AG04450 (cell line): ENCODE measurements around the gene ASAP3. TPM values are rescaled to one million over a fixed set of nuclear protein-coding genes. Genes with fewer than 3 reads are reported as not detected.

Source experiments
- CTCF ChIA-PET: fragments of 300-600, 350-600 bp; formaldehyde crosslinking; extraction: SDS; loops from one replicate; lab custom pipeline; 2022; ENCODE audit warnings: antibody characterized with exemption, inconsistent platforms; lab: Charles Lee
- POLR2A ChIA-PET: fragments of 350-600 bp; formaldehyde crosslinking; extraction: SDS; loops from one replicate; lab custom pipeline; 2021; ENCODE audit warnings: antibody characterized with exemption, inconsistent platforms; lab: Yijun Ruan, JAX
- DNase-seq: peaks from one replicate; pipeline ENCODE4 v3.0.0-alpha.2; 2011; ENCODE audit warnings: low read depth, low spot score
- H3K27ac ChIP-seq: one replicate; pipeline ENCODE4 v1.5.1; 2012; ENCODE audit warnings: low read depth, low read length, control low read depth
- H3K27me3 ChIP-seq: one replicate; pipeline ENCODE4 v1.6.0; 2012; ENCODE audit warnings: low read length; ENCODE audit not compliant: control insufficient read depth, insufficient read depth
- H3K4me3 ChIP-seq: 2 replicates; pipeline ENCODE4 v1.5.1; 2011; ENCODE audit warnings: mild to moderate bottlenecking, low read depth, low read length, control low read depth
- H3K9me3 ChIP-seq: 2 replicates; pipeline ENCODE4 v1.5.1; 2012; ENCODE audit warnings: low read length; ENCODE audit not compliant: control insufficient read depth, insufficient read depth
- polyA plus RNA-seq: library from polyadenylated mRNA; depleted of rRNA; stranded (reverse); fragments of >200 nt; gene quantifications from 2 replicates; pipeline ENCODE4 v1.2.3, GENCODE V29; 2011
- TF ChIP-seq, protein P1 (sequence below): IDR thresholded peaks from 2 replicates; pipeline ENCODE4 v1.5.1; 2011; ENCODE audit warnings: low read depth, low read length, control low read depth, inconsistent platforms

Gene ASAP3
- polyA plus RNA-seq, 1 experiment = 25.5 TPM

DNA sequence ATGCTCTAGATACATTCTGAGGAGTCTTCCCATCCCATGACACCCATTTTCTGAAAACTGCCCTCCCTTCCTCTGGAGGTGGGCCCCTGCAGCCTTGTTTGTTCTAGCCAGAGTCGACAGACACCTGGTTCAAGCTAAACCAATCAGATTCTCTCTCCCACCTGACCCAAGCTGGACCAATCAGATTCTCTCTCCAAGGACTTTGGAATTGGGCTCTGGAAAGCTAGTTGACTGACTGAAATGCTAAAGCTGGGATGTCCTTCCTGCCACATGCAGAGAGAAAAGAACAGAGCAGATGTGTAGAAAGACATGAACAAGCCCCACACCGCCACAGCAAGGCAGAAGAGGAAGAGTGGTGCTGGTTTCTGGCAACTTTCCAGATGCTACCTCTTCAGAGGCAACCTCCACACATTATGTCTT lies 24.6 kb downstream of the ASAP3 start:
- Histone ChIP-seq H3K27me3 (no peaks in the 10 kb centered on the region), H3K27ac (no peak overlapping the region), H3K9me3 (no peaks in the 10 kb centered on the region; the same call in 1 of the 2 replicates), H3K4me3 (no peak overlapping the region)
- CTCF ChIA-PET = interaction anchor here (1.6 kb wide), 1 partner anchor 56 kb away, joined by 3 read pairs; no protein-coding TSS in a partner anchor
- TF ChIP-seq, protein P1, sequence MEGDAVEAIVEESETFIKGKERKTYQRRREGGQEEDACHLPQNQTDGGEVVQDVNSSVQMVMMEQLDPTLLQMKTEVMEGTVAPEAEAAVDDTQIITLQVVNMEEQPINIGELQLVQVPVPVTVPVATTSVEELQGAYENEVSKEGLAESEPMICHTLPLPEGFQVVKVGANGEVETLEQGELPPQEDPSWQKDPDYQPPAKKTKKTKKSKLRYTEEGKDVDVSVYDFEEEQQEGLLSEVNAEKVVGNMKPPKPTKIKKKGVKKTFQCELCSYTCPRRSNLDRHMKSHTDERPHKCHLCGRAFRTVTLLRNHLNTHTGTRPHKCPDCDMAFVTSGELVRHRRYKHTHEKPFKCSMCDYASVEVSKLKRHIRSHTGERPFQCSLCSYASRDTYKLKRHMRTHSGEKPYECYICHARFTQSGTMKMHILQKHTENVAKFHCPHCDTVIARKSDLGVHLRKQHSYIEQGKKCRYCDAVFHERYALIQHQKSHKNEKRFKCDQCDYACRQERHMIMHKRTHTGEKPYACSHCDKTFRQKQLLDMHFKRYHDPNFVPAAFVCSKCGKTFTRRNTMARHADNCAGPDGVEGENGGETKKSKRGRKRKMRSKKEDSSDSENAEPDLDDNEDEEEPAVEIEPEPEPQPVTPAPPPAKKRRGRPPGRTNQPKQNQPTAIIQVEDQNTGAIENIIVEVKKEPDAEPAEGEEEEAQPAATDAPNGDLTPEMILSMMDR = no peak
- POLR2A ChIA-PET = no interaction called here
- DNase-seq = no peak

DNA sequence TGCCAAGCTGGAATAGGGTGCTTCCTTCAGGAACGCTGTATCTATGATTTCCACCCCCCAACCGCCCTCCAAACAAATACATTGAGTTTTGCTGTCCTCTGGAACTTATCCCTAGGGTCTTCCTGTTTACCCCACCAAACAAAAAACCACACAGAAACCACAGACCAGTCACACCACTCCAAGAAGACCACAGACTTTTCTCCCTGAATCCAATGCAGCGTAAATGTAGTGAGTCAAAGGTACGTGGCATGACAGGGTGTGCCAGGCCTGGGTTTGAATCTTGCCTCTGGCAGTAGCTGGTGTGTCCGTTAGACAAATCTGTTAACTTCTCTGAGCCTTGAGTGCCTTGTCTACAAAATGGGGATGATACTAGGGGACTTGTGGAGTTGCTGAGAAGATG lies 27.8 kb downstream of the ASAP3 start:
- H3K27me3 ChIP-seq = no peaks in the 10 kb centered on the region
- H3K9me3 ChIP-seq = no peaks in the 10 kb centered on the region; the same call in 1 of the 2 replicates
- TF ChIP-seq, protein P1 = no peak
- H3K4me3 ChIP-seq = no peak overlapping the region
- POLR2A ChIA-PET = interaction anchor here (0.5 to 0.6 kb wide), 2 partner anchors 104 to 1357 kb away, joined by 6 read pairs; no protein-coding TSS in a partner anchor
- H3K27ac ChIP-seq = no peak overlapping the region
- DNase-seq = no peak
- CTCF ChIA-PET = interaction anchor here (1.2 kb wide), 1 partner anchor 40 kb away, joined by 3 read pairs; no protein-coding TSS in a partner anchor

DNA sequence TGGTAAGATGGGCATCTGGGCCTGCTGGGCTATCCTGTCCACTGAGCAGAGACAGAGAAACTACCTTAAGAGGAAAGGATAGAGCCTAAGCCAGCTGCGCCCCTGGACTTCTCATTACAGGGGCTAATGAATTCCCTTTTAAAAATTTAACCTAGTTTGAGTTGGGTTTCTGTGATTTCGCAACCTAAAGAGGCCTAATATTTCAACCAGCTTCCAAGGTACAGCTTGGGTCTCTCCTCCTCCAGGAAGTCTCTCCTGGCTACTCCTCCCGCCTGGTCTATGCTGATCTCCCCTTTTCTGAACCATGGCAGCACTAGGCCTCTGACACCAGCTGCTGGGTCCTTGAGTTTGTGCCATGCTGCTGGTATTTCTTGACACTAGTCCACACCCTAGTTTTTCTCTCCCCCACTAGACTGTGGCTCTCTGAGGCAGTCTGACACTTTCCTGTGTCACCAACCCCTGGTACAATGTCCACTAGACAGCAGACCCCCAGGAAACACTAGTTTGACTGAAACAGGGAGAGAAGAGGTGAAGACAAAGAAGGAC lies 30.5 kb downstream of the ASAP3 start:
- CTCF ChIA-PET = no interaction called here
- DNase-seq = no peak
- POLR2A ChIA-PET = no interaction called here
- TF ChIP-seq, protein P1 = no peak
- Histone ChIP-seq H3K27me3 (no peaks in the 10 kb centered on the region), H3K27ac (no peak overlapping the region), H3K9me3 (no peaks in the 10 kb centered on the region; the same call in 1 of the 2 replicates), H3K4me3 (no peak overlapping the region)

GRCh38 chr1:23452011-23452411 lies 32.0 kb downstream of the ASAP3 start:
- no peak for DNase-seq
- no peaks in the 10 kb centered on the region for H3K27me3 ChIP-seq
- ChIA-PET CTCF (interaction anchor here (0.6 kb wide), 1 partner anchor 425 kb away, joined by 3 read pairs; no protein-coding TSS in a partner anchor), POLR2A (no interaction called here)
- H3K9me3 ChIP-seq = no peaks in the 10 kb centered on the region
- TF ChIP-seq, protein P1 = no peak
- H3K27ac ChIP-seq = peak overlapping the region; percentile 21
- no peak overlapping the region for H3K4me3 ChIP-seq

GRCh38 chr1:23451441-23451840 lies 32.5 kb downstream of the ASAP3 start:
- CTCF ChIA-PET = interaction anchor here (0.6 kb wide), 1 partner anchor 424 kb away, joined by 3 read pairs; no protein-coding TSS in a partner anchor
- DNase-seq = no peak
- TF ChIP-seq, protein P1 = no peak
- no peaks in the 10 kb centered on the region for H3K27me3 ChIP-seq
- H3K4me3 ChIP-seq = no peak overlapping the region
- POLR2A ChIA-PET = no interaction called here
- no peak overlapping the region for H3K27ac ChIP-seq
- no peaks in the 10 kb centered on the region for H3K9me3 ChIP-seq
